Retinal pigment epithelial cell (primary cell): ENCODE measurements around the gene TUBD1.

ENCODE experiments used
- DNase-seq: peaks from one replicate; pipeline ENCODE4 v3.0.0-alpha.2; 2010; ENCODE audit warnings: low read depth
- H3K4me3 ChIP-seq: 2 replicates; pipeline ENCODE4 v1.5.1; 2011; ENCODE audit warnings: mild to moderate bottlenecking, low read length, control low read depth, moderate library complexity
- CTCF ChIP-seq: conservative IDR thresholded peaks from 2 replicates; pipeline ENCODE4 v1.5.1; 2011; ENCODE audit warnings: low read depth, low read length, control low read depth, inconsistent platforms

The TUBD1 gene

GRCh38 chr17:59814276-59814675, 78.5 kb downstream of the TUBD1 start:
- H3K4me3 ChIP-seq = no peak overlapping the region
- no peak for TF ChIP-seq CTCF
- DNase-seq = no peak

- no peak for DNase-seq
- TF ChIP-seq CTCF = no peak
- H3K4me3 ChIP-seq = no peak overlapping the region
Observed at GRCh38 chr17:59812139-59812538, 80.6 kb downstream of the TUBD1 start.

- H3K4me3 ChIP-seq = no peak overlapping the region
- peak; percentile 74 for DNase-seq
- TF ChIP-seq CTCF = no peak
Observed at GRCh38 chr17:59811209-59811608, 81.5 kb downstream of the TUBD1 start.

- H3K4me3 ChIP-seq = no peak overlapping the region
- no peak for TF ChIP-seq CTCF
- peak; percentile 59 for DNase-seq
Observed at GRCh38 chr17:59810894-59811153, 81.9 kb downstream of the TUBD1 start.
